ENCODE data around the gene TMEM254. TPM values are rescaled to one million over a fixed set of nuclear protein-coding genes. Genes with fewer than 3 reads are reported as not detected.
"Not testable (repeated sequence)": the region's sequence is repeated elsewhere in the genome, so short reads cannot be mapped to it uniquely, and the experiment has no call there.

The TMEM254 gene
- total RNA-seq, 6 experiments from 2014 or later = 18.1 to 33.7 (median 30.8) TPM

DNA sequence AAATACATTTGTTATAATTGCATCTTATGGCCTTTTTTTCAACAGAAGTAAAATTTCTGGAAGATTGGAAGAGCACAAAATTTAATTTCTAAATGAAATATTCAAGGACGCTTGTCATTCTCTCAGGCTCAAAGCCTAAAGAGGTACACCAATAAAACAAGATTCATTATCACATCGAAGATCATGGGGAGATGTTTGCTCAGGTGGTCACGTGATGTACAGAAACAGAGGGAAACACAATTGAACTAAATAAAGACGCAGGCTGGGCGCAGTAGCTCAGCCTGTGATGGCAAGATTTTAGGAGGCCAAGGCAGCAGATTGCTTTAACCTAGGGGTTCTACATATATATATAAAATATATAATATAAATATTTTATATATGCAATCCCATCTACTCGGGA, 37.3 kb upstream of the TMEM254 start:
- DNase-seq = no peak
- no peak for ATAC-seq
- no peak overlapping the region for H3K27ac ChIP-seq
- no peak overlapping the region for H3K4me3 ChIP-seq
- no peaks in the 10 kb centered on the region for H3K9me3 ChIP-seq
- intact Hi-C loops (cut with DNase I) = no loop called here
- TF ChIP-seq, protein P1, sequence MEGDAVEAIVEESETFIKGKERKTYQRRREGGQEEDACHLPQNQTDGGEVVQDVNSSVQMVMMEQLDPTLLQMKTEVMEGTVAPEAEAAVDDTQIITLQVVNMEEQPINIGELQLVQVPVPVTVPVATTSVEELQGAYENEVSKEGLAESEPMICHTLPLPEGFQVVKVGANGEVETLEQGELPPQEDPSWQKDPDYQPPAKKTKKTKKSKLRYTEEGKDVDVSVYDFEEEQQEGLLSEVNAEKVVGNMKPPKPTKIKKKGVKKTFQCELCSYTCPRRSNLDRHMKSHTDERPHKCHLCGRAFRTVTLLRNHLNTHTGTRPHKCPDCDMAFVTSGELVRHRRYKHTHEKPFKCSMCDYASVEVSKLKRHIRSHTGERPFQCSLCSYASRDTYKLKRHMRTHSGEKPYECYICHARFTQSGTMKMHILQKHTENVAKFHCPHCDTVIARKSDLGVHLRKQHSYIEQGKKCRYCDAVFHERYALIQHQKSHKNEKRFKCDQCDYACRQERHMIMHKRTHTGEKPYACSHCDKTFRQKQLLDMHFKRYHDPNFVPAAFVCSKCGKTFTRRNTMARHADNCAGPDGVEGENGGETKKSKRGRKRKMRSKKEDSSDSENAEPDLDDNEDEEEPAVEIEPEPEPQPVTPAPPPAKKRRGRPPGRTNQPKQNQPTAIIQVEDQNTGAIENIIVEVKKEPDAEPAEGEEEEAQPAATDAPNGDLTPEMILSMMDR (IDR thresholded peaks at IDR 0.05) = no peak
- no peak for TF ChIP-seq POLR2A (IDR thresholded peaks at IDR 0.05)
- WGBS (ENCODE audit: insufficient coverage, low coverage, low lambda C conversion rate, missing lambda C conversion rate) = 82% methylated on average over 6 of the region's 6 CpGs
- no peaks in the 10 kb centered on the region for H3K4me1 ChIP-seq
- H3K27me3 ChIP-seq = no peaks in the 10 kb centered on the region
- no peaks in the 10 kb centered on the region for H3K36me3 ChIP-seq

DNA sequence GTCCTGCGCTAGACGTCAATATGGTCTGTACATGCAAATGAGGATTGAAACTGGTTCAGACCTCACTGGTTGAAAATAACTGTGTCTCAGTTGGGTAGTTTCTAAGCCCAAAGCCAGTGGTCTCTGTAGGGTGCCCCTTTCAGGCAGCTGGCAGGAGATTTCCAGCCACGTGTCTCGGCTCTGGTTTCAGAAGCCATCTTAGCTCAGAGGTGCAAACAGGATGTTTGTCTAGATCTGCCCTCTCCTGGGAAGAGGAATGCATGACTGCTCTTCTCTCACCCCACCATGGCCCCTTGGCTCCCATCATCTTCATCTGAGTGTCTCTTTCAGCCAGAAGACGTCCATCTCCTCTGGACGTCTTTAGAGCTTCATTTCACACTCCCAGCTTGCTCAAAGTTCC, 33.5 kb upstream of the TMEM254 start:
- peak in 3 of 4 donors; percentile 31 to 42 (median 32) for ATAC-seq
- intact Hi-C loops (cut with DNase I) = not testable (repeated sequence)

DNA sequence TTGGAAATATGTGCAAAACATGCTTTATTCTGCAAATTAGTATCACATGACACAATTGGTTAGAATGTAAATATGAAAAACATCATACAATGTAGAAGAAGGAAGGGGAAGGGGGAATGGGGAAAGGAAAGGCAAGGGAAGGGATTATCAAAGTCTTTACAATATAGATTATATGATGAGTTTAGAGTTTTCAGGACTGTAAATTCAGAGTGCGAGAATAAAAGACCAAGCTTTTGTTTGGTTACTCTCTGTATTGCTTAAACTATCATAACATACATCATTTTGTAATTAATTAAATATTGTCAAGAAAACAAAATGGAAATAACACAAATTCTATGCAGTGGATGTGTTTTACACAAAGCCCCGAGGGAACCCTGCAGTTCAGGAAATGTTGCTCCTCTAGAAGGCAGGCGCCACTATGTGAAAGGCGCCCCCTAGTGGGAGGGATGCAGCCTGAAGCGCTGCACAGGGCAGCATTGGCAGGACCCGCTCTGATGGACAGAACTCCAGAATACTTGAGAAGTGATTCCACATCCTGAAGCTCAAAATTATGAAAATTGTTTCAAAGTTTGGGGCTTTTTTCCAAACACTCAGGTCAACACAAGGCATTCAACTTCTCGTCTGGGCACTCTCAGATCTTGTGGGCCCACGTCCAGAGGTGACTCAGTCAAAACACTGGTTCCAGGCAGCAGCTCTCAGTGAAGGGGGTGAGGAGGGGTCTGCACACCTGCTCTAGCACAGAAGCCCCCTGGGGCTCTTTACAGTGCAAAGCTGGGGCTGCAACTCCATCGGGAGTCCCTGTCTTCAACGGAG, 31.6 kb upstream of the TMEM254 start:
- TF ChIP-seq, protein P1 (IDR thresholded peaks at IDR 0.05) = peak; percentile 73 to 98 (median 97)
- TF ChIP-seq POLR2A (IDR thresholded peaks at IDR 0.05) = no peak
- Histone ChIP-seq H3K4me1 (no peaks in the 10 kb centered on the region), H3K27me3 (no peaks in the 10 kb centered on the region), H3K9me3 (no peaks in the 10 kb centered on the region), H3K36me3 (no peaks in the 10 kb centered on the region), H3K4me3 (no peak overlapping the region), H3K27ac (no peak overlapping the region)
- intact Hi-C loops (cut with DNase I) = no loop called here
- ATAC-seq = peak; percentile 96 to 99 (median 98)
- DNase-seq = peak; percentile 80 to 82 (median 80)
- WGBS (ENCODE audit: insufficient coverage, low coverage, low lambda C conversion rate, missing lambda C conversion rate) = 20% methylated on average over 8 of the region's 10 CpGs

More for the DNA sequence above, 33.5 kb upstream of the TMEM254 start:
- not testable (repeated sequence) for DNase-seq, H3K36me3 ChIP-seq, H3K4me3 ChIP-seq, H3K4me1 ChIP-seq, H3K27ac ChIP-seq, H3K9me3 ChIP-seq, H3K27me3 ChIP-seq
- WGBS (ENCODE audit: insufficient coverage, low coverage, low lambda C conversion rate, missing lambda C conversion rate) = 81% methylated on average over 4 of the region's 6 CpGs

DNA sequence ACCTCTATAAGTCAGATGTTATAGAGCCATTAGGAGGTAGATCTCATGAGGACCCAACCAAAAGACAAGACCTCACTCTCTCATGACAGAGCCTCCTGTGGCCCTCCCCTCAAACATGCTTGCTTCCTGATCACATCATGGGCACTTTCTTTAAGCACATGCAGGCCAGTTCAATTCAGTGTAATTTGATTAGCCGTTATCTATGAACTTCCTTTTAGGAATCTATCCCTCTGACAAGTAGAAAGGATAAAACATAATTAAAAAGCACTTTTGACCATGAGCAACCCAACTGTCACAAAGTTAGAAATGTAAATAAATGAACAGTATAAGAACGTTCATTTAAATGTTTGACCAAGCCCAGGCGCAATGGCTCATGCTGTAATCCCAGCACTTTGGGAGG, 27.7 kb upstream of the TMEM254 start:
- ATAC-seq = no peak
- no peak overlapping the region for H3K4me3 ChIP-seq
- H3K27ac ChIP-seq = no peak overlapping the region
- no peaks in the 10 kb centered on the region for H3K36me3 ChIP-seq
- TF ChIP-seq, protein P1 (IDR thresholded peaks at IDR 0.05) = no peak
- no peak for TF ChIP-seq POLR2A (IDR thresholded peaks at IDR 0.05)
- no peak for DNase-seq
- WGBS (ENCODE audit: insufficient coverage, low coverage, low lambda C conversion rate, missing lambda C conversion rate) = 85% methylated on average over 3 of the region's 3 CpGs
- intact Hi-C loops (cut with DNase I) = no loop called here
- H3K9me3 ChIP-seq = no peaks in the 10 kb centered on the region
- H3K27me3 ChIP-seq = no peaks in the 10 kb centered on the region
- H3K4me1 ChIP-seq = no peaks in the 10 kb centered on the region

DNA sequence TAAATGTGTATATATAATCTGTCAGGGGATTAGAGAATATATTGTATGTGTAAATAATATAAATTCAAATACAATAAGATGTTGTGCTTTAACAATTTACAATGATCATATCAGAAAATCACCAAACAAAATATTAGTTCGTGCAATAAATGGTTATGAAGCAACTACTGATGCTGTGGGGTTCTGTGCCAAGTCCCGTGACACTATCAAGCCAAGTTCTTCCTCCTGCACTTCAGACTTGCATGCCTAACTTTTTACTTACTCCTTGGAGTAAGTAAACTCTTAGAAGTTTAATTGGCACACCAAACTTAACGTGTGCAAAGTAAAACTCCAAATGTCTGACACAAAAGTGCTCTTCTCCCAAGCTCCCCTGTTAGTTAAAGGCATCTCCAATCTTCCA, 26.5 kb upstream of the TMEM254 start:
- no peaks in the 10 kb centered on the region for H3K27me3 ChIP-seq
- ATAC-seq (no peak), DNase-seq (no peak)
- no peaks in the 10 kb centered on the region for H3K9me3 ChIP-seq
- no peaks in the 10 kb centered on the region for H3K36me3 ChIP-seq
- H3K4me3 ChIP-seq = no peak overlapping the region
- 47% methylated on average over 3 of the region's 3 CpGs for WGBS (ENCODE audit: insufficient coverage, low coverage, low lambda C conversion rate, missing lambda C conversion rate)
- TF ChIP-seq, protein P1 (IDR thresholded peaks at IDR 0.05) = no peak
- TF ChIP-seq POLR2A (IDR thresholded peaks at IDR 0.05) = no peak
- H3K4me1 ChIP-seq = no peaks in the 10 kb centered on the region
- intact Hi-C loops (cut with DNase I) = no loop called here
- no peak overlapping the region for H3K27ac ChIP-seq

Data from right lobe of liver (tissue), 6 donors.